HFF-Myc (cell line): ENCODE data around the gene SMIM41.

Experiments used
- DNase-seq: peaks from one replicate; pipeline ENCODE4 v3.0.0-alpha.2; 2011; ENCODE audit warnings: low read depth; ENCODE audit errors: extremely low read depth
- H3K4me3 ChIP-seq: replicated peaks from 2 replicates; pipeline ENCODE4 v1.5.1; 2011; ENCODE audit warnings: low read depth, mild to moderate bottlenecking, control low read depth, low read length
- CTCF ChIP-seq: IDR thresholded peaks from 2 replicates; pipeline ENCODE4 v1.5.1; 2012; ENCODE audit warnings: mild to moderate bottlenecking, low read depth, low read length, control low read depth; ENCODE audit errors: missing control alignments

Gene SMIM41

GRCh38 chr12:52054833-52055730 lies 24.4 kb upstream of the SMIM41 start:
- no peak overlapping the region for H3K4me3 ChIP-seq
- no peak for DNase-seq
- TF ChIP-seq CTCF, result no peak

DNA sequence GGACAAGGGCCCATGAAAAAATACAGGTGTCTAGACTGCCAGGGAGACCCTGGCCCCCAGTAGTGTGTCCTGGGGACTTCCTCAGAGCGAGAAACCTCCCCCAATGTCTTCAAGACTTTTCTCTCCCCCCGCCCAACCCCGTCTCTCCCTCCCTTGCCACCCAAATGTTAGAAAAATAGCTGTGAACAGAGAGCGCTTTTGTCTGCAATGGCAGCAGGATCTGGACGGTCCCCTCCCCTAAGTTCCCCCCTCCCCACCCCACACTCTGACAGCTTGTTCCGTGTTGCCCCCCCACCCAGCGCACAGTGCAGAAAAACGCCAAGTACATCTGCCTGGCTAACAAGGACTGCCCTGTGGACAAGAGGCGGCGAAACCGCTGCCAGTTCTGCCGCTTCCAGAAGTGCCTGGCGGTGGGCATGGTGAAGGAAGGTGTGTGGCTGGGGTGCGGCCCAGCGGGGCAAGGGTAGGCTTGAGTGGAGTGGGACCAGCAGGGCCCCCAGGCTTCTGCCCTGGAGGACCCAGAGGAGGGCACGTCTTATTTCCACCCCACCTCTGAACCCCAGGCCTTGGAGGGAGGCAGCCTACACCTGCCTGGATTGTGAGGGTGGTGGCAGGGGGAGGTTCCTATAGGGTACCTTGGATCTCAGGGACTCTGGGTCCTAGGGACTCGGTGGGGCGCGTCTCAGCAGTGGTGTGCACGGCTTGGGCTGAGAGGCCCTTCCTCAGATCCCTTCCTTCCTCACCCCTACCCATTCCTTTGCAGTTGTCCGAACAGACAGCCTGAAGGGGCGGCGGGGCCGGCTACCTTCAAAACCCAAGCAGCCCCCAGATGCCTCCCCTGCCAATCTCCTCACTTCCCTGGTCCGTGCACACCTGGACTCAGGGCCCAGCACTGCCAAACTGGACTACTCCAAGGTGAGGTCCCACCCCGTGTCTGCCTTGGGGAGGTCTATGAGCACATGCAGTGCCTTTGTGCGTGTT lies 23.5 kb upstream of the SMIM41 start:
- no peak for DNase-seq
- H3K4me3 ChIP-seq, result no peak overlapping the region
- no peak for TF ChIP-seq CTCF

- DNase-seq, result no peak
- no peak overlapping the region for H3K4me3 ChIP-seq
- no peak for TF ChIP-seq CTCF
Measured at GRCh38 chr12:52056801-52057637, 22.5 kb upstream of the SMIM41 start.

GRCh38 chr12:52057638-52058576 lies 21.6 kb upstream of the SMIM41 start:
- no peak overlapping the region for H3K4me3 ChIP-seq
- no peak for DNase-seq
- no peak for TF ChIP-seq CTCF

GRCh38 chr12:52058631-52059361 lies 20.7 kb upstream of the SMIM41 start:
- no peak overlapping the region for H3K4me3 ChIP-seq
- TF ChIP-seq CTCF, result no peak
- no peak for DNase-seq
